H9 (cell line): ENCODE measurements around the gene MTCL1. TPM values are rescaled to one million over a fixed set of nuclear protein-coding genes. Genes with fewer than 3 reads are reported as not detected.
A peak's percentile ranks its signal among the peaks of the same experiment; 100 is the strongest.

Experiments
- DNase-seq: peaks from one replicate; pipeline ENCODE4 v3.0.0-alpha.2; 2017
- H2AFZ ChIP-seq: one replicate; pipeline ENCODE4 v1.6.1; 2013; ENCODE audit warnings: mild to moderate bottlenecking, low read length, control low read depth, moderate library complexity
- H2AK5ac ChIP-seq: 2 replicates; pipeline ENCODE4 v1.6.1; 2013; ENCODE audit warnings: low read length, control low read depth, mixed read lengths; ENCODE audit not compliant: insufficient read length
- H2BK120ac ChIP-seq: one replicate; pipeline ENCODE4 v1.6.1; 2013; ENCODE audit warnings: low read depth, mild to moderate bottlenecking, low read length, control low read depth, inconsistent platforms; ENCODE audit not compliant: poor library complexity, severe bottlenecking
- H2BK12ac ChIP-seq: 2 replicates; pipeline ENCODE4 v1.6.1; 2013; ENCODE audit warnings: low read length, control low read depth, mixed read lengths, low read depth; ENCODE audit not compliant: insufficient read length
- H2BK15ac ChIP-seq: 2 replicates; pipeline ENCODE4 v1.6.1; 2013; ENCODE audit warnings: low read depth, low read length, control low read depth
- H2BK20ac ChIP-seq: one replicate; pipeline ENCODE4 v1.6.1; 2013; ENCODE audit warnings: low read depth, mild to moderate bottlenecking, low read length, control low read depth, inconsistent platforms; ENCODE audit not compliant: poor library complexity, severe bottlenecking
- H2BK5ac ChIP-seq: 2 replicates; pipeline ENCODE4 v1.6.1; 2013; ENCODE audit warnings: low read length, control low read depth, mixed read lengths; ENCODE audit not compliant: insufficient read length
- H3K14ac ChIP-seq: 2 replicates; pipeline ENCODE4 v1.6.1; 2013; ENCODE audit warnings: low read length, control low read depth; ENCODE audit not compliant: insufficient read depth
- H3K18ac ChIP-seq: 2 replicates; pipeline ENCODE4 v1.6.1; 2013; ENCODE audit warnings: low read depth, mild to moderate bottlenecking, mixed read lengths, low read length, control low read depth; ENCODE audit not compliant: insufficient read length
- H3K23ac ChIP-seq: 2 replicates; pipeline ENCODE4 v1.6.1; 2013; ENCODE audit warnings: low read length, control low read depth, mixed read lengths, low read depth; ENCODE audit not compliant: insufficient read length
- H3K23me2 ChIP-seq: 2 replicates; pipeline ENCODE4 v1.6.1; 2013; ENCODE audit warnings: low read depth, mild to moderate bottlenecking, mixed read lengths, low read length, control low read depth; ENCODE audit not compliant: insufficient read length, poor library complexity, severe bottlenecking
- H3K27ac ChIP-seq: 2 replicates; pipeline ENCODE4 v1.5.1; 2013; ENCODE audit warnings: low read length, control low read depth, mixed read lengths, low read depth; ENCODE audit not compliant: insufficient read length
- H3K27me3 ChIP-seq: 2 replicates; pipeline ENCODE4 v1.6.1; 2013; ENCODE audit warnings: low read length, control low read depth, inconsistent platforms; ENCODE audit not compliant: insufficient read depth
- H3K4ac ChIP-seq: 2 replicates; pipeline ENCODE4 v1.6.1; 2013; ENCODE audit warnings: low read depth, mild to moderate bottlenecking, control low read depth, inconsistent platforms, low read length, moderate library complexity
- H3K4me1 ChIP-seq: 2 replicates; pipeline ENCODE4 v1.6.1; 2013; ENCODE audit warnings: low read length, control low read depth, inconsistent platforms; ENCODE audit not compliant: insufficient read depth
- H3K4me2 ChIP-seq: 2 replicates; pipeline ENCODE4 v1.6.1; 2013; ENCODE audit warnings: low read length, control low read depth, mixed read lengths; ENCODE audit not compliant: insufficient read length, insufficient read depth
- H3K56ac ChIP-seq: 2 replicates; pipeline ENCODE4 v1.6.1; 2013; ENCODE audit warnings: low read depth, mild to moderate bottlenecking, mixed read lengths, low read length, control low read depth; ENCODE audit not compliant: insufficient read length
- H3K79me1 ChIP-seq: 2 replicates; pipeline ENCODE4 v1.6.1; 2013; ENCODE audit warnings: low read depth, mild to moderate bottlenecking, moderate library complexity, low read length, control low read depth, inconsistent platforms; ENCODE audit not compliant: insufficient read depth, poor library complexity, severe bottlenecking
- H3K79me2 ChIP-seq: 2 replicates; pipeline ENCODE4 v1.6.1; 2013; ENCODE audit warnings: low read length, control low read depth, inconsistent platforms; ENCODE audit not compliant: insufficient read depth
- H3K9ac ChIP-seq: 2 replicates; pipeline ENCODE4 v1.6.1; 2013; ENCODE audit warnings: low read length, control low read depth, mixed read lengths; ENCODE audit not compliant: insufficient read length; ENCODE audit errors: extremely low read depth
- H3K9me3 ChIP-seq: one replicate; pipeline ENCODE4 v1.6.1; 2013; ENCODE audit warnings: low read depth, low read length, inconsistent platforms; ENCODE audit not compliant: control insufficient read depth
- H3T11ph ChIP-seq: one replicate; pipeline ENCODE4 v1.6.1; 2013; ENCODE audit warnings: mild to moderate bottlenecking, low read length, control low read depth, inconsistent platforms
- H4K20me1 ChIP-seq: one replicate; pipeline ENCODE4 v1.6.1; 2013; ENCODE audit not compliant: control insufficient read depth, insufficient read length, insufficient read depth
- H4K5ac ChIP-seq: 2 replicates; pipeline ENCODE4 v1.6.1; 2013; ENCODE audit warnings: low read depth, mild to moderate bottlenecking, mixed read lengths, low read length, control low read depth; ENCODE audit not compliant: insufficient read length
- H4K8ac ChIP-seq: replicated peaks from 2 replicates; pipeline ENCODE4 v1.6.1; 2013; ENCODE audit warnings: low read length, control low read depth, mixed read lengths, low read depth; ENCODE audit not compliant: insufficient read length
- H4K91ac ChIP-seq: 2 replicates; pipeline ENCODE4 v1.6.1; 2013; ENCODE audit warnings: low read depth, mild to moderate bottlenecking, moderate library complexity, mixed read lengths, low read length, control low read depth; ENCODE audit not compliant: insufficient read length
- H3K27ac Mint-ChIP-seq, 3 experiments: 2 replicates in 2 of 3; 3 replicates in 1 of 3; pipeline ENCODE4 v1.8.0; 2020 to 2021; ENCODE audit warnings: mixed read lengths in 3 of 3, mild to moderate bottlenecking in 1 of 3, moderate library complexity in 1 of 3
- H3K27me3 Mint-ChIP-seq: 2 replicates; pipeline ENCODE4 v1.8.0; 2021; ENCODE audit warnings: low read depth, mild to moderate bottlenecking, moderate library complexity, mixed read lengths
- H3K36me3 Mint-ChIP-seq, 3 experiments: 2 replicates in 2 of 3; 3 replicates in 1 of 3; pipeline ENCODE4 v1.8.0; 2020 to 2021; ENCODE audit warnings: low read depth in 3 of 3, mixed read lengths in 3 of 3; ENCODE audit not compliant: insufficient read depth in 1 of 3
- H3K4me1 Mint-ChIP-seq, 2 experiments: 2 replicates each; pipeline ENCODE4 v1.8.0; 2020; ENCODE audit warnings: mixed read lengths in 2 of 2
- H3K4me3 Mint-ChIP-seq, 2 experiments: 2 replicates in 1 of 2; 3 replicates in 1 of 2; pipeline ENCODE4 v1.8.0; 2020 to 2021; ENCODE audit warnings: mild to moderate bottlenecking in 2 of 2, mixed read lengths in 2 of 2, moderate library complexity in 1 of 2
- H3K9me3 Mint-ChIP-seq, 2 experiments: 2 replicates in 1 of 2; 3 replicates in 1 of 2; pipeline ENCODE4 v1.8.0; 2020; ENCODE audit warnings: mild to moderate bottlenecking in 2 of 2, mixed read lengths in 2 of 2, moderate library complexity in 1 of 2
- CTCF ChIP-seq: fragments of 200-600 bp; sonication (generic); conservative IDR thresholded peaks from 3 replicates; pipeline ENCODE4 v1.8.0; 2021; ENCODE audit warnings: antibody characterized with exemption, mild to moderate bottlenecking
- WGBS: extraction: QIAGEN DNeasy Blood & Tissue Kit; methylation state at CpG from one replicate; pipeline ENCODE4 v1.1.7; 2013; ENCODE audit warnings: missing lambda C conversion rate, low lambda C conversion rate, mixed read lengths; ENCODE audit not compliant: insufficient read length; ENCODE audit errors: extremely low coverage; 5-methylcytosine and 5-hydroxymethylcytosine counted together
- total RNA-seq: library from RNA; stranded (reverse); gene quantifications from 2 replicates; pipeline ENCODE4 v1.2.1, GENCODE V29; 2021

Gene MTCL1
- total RNA-seq, 1 experiment from 2014 or later, result 50.7 TPM

GRCh38 chr18:8717011-8717770 lies 11.8 kb downstream of the MTCL1 start:
- WGBS, result no CpG with 5 or more reads among the region's 13 CpGs
- no peak overlapping the region for H2BK12ac ChIP-seq
- H2AK5ac ChIP-seq, result no peak overlapping the region
- no peak overlapping the region for H4K91ac ChIP-seq
- no peaks in the 10 kb centered on the region for H3K23me2 ChIP-seq
- peaks cover 3% of the 10 kb centered on the region for H3K79me1 ChIP-seq
- peaks cover 5% of the 10 kb centered on the region for H3K4me1 ChIP-seq
- H3K4me3 Mint-ChIP-seq, result peak overlapping the region; percentile 34 to 58
- no peak overlapping the region for H3K18ac ChIP-seq
- H3K9ac ChIP-seq, result no peak overlapping the region
- no peak overlapping the region for H2BK15ac ChIP-seq
- H3K27me3 ChIP-seq, result no peaks in the 10 kb centered on the region
- no peak overlapping the region for H2BK20ac ChIP-seq
- peak overlapping the region; percentile 46 to 94 (median 90); a peak in 6 of 7 replicates for H3K27ac Mint-ChIP-seq
- H3K9me3 ChIP-seq, result no peaks in the 10 kb centered on the region
- H3K4me2 ChIP-seq, result peak overlapping the region; percentile 13
- no peaks in the 10 kb centered on the region for H4K20me1 ChIP-seq
- no peak overlapping the region for H3K14ac ChIP-seq
- no peak overlapping the region for H4K8ac ChIP-seq
- no peak overlapping the region for H4K5ac ChIP-seq
- peaks cover 20 to 54% (median 43%) of the 10 kb centered on the region in 3 experiments; a peak in 6 of 7 replicates for H3K36me3 Mint-ChIP-seq
- no peak overlapping the region for H3K56ac ChIP-seq
- no peak overlapping the region for H3K4ac ChIP-seq
- peaks cover 0 to 2% of the 10 kb centered on the region in 2 experiments; a peak in 1 of 5 replicates for H3K9me3 Mint-ChIP-seq
- H3T11ph ChIP-seq, result no peak overlapping the region
- no peak overlapping the region for H2BK5ac ChIP-seq
- H3K27ac ChIP-seq, result no peak overlapping the region
- peaks cover 7% of the 10 kb centered on the region; the same call in 1 of the 2 replicates for H3K79me2 ChIP-seq
- H3K27me3 Mint-ChIP-seq, result no peaks in the 10 kb centered on the region
- H3K4me1 Mint-ChIP-seq, result peaks cover 76 to 84% of the 10 kb centered on the region in 2 experiments
- H2BK120ac ChIP-seq, result no peak overlapping the region
- no peak overlapping the region for H3K23ac ChIP-seq
- no peak overlapping the region for H2AFZ ChIP-seq
- peak; percentile 77 for DNase-seq
- TF ChIP-seq CTCF, result peak; percentile 43
